Mesodermal cell (in vitro differentiated cells): ENCODE results near the gene CCDC83. TPM values are rescaled to one million over a fixed set of nuclear protein-coding genes. Genes with fewer than 3 reads are reported as not detected.

ENCODE experiments used
- H3K27ac ChIP-seq: 2 replicates; pipeline ENCODE4 v1.7.0; 2013; ENCODE audit warnings: mild to moderate bottlenecking, low read depth, low read length, moderate library complexity; ENCODE audit not compliant: severe bottlenecking
- H3K36me3 ChIP-seq: 2 replicates; pipeline ENCODE4 v1.7.1; 2013; ENCODE audit warnings: mild to moderate bottlenecking, low read length, moderate library complexity; ENCODE audit not compliant: control insufficient read depth, insufficient read depth
- H3K4me1 ChIP-seq: one replicate; pipeline ENCODE4 v1.7.1; 2013; ENCODE audit warnings: mild to moderate bottlenecking, low read length; ENCODE audit not compliant: insufficient read depth, control insufficient read depth, poor library complexity, severe bottlenecking
- H3K4me3 ChIP-seq: 2 replicates; pipeline ENCODE4 v1.7.0; 2013; ENCODE audit warnings: low read length, control low read depth, mild to moderate bottlenecking; ENCODE audit not compliant: insufficient read depth, poor library complexity, severe bottlenecking; ENCODE audit errors: extremely low read depth
- H3K9me3 ChIP-seq: 2 replicates; pipeline ENCODE4 v1.7.1; 2013; ENCODE audit warnings: mild to moderate bottlenecking, low read length, moderate library complexity; ENCODE audit not compliant: control insufficient read depth
- WGBS, 2 experiments: methylation state at CpG; one replicate each; pipeline ENCODE4 v1.1.5; 2013; ENCODE audit warnings: missing lambda C conversion rate in 2 of 2; ENCODE audit not compliant: insufficient coverage in 2 of 2; 5-methylcytosine and 5-hydroxymethylcytosine counted together
- polyA plus RNA-seq, 2 experiments: library from polyadenylated mRNA; stranded (reverse); fragments of 50-300 nt; gene quantifications; one replicate each; pipeline ENCODE4 v1.2.3, GENCODE V29; 2013

CCDC83 gene
- not detected for polyA plus RNA-seq (2013, experiment 1 of 2)
- polyA plus RNA-seq (2013, experiment 2 of 2), result not detected

- peaks cover 7% of the 10 kb centered on the region for H3K9me3 ChIP-seq
- H3K4me3 ChIP-seq, result peak within 1 kb of the TSS; percentile 34
- no peaks in the 10 kb centered on the region for H3K36me3 ChIP-seq
- peaks cover 7% of the 10 kb centered on the region for H3K4me1 ChIP-seq
- 39 to 75% methylated on average over 5 to 12 of the region's 13 CpGs for WGBS, 2 experiments
- H3K27ac ChIP-seq, result peak within 1 kb of the TSS; percentile 78
Measured at GRCh38 chr11:85855341-85855656, at the start of gene CCDC83. CCDC83 (plus strand) TSS chr11:85855383; CDS start chr11:85865124, 9,741 bp downstream.

DNA sequence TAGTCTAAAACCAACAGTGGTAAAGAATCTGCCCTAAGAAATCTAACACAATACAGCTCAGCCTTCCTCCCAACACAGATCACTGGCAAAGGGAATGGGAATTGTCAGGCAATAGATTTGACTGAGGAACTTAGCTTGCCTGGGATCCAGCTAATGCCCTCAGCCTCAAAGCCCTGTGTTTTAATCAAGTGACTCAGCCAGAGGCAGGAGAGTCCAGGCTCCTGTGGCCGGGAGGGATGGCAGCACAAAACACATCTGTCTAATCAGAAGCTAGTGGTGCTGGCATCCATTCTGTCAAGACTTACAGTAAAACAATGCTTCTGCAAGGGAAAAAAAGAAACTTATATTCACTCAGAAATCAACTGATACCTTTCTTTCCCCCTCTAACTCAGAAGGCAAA lies 49.8 kb upstream of the CCDC83 start:
- Histone ChIP-seq H3K9me3 (no peaks in the 10 kb centered on the region), H3K4me3 (no peak overlapping the region), H3K36me3 (no peaks in the 10 kb centered on the region), H3K27ac (no peak overlapping the region), H3K4me1 (peaks cover 15% of the 10 kb centered on the region)
- 55 to 80% methylated on average over 1 of the region's 1 CpG for WGBS, 2 experiments

- no peak overlapping the region for H3K4me3 ChIP-seq
- H3K9me3 ChIP-seq, result no peaks in the 10 kb centered on the region
- peaks cover 18% of the 10 kb centered on the region for H3K4me1 ChIP-seq
- no peaks in the 10 kb centered on the region for H3K36me3 ChIP-seq
- H3K27ac ChIP-seq, result no peak overlapping the region
Measured at GRCh38 chr11:85806016-85806415, 49.2 kb upstream of the CCDC83 start.

DNA sequence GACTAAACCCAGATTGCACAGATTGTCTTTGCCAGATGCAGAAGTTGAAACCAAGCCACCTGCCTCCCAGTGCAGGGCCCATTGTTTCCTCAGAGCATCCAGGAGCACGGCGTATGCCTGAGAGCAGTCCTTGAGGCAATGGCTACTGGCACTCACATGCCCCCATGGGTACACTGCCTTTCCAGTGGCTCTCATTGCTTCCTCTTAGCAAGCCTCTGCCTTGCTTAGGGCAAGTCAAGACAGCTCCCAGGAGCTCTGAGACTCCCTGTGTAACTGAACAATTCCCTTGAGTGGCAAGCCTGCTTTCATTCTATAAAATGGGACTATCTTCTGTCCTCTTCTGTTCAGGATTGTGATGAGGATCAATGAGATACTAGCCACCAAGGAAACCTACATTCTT lies 48.3 kb upstream of the CCDC83 start:
- peaks cover 18% of the 10 kb centered on the region for H3K4me1 ChIP-seq
- no peak overlapping the region for H3K4me3 ChIP-seq
- H3K36me3 ChIP-seq, result no peaks in the 10 kb centered on the region
- 92 to 93% methylated on average over 2 of the region's 2 CpGs for WGBS, 2 experiments
- H3K27ac ChIP-seq, result no peak overlapping the region
- H3K9me3 ChIP-seq, result no peaks in the 10 kb centered on the region

- H3K36me3 ChIP-seq, result no peaks in the 10 kb centered on the region
- 88 to 100% methylated on average over 2 to 4 of the region's 4 CpGs for WGBS, 2 experiments
- no peaks in the 10 kb centered on the region for H3K9me3 ChIP-seq
- no peak overlapping the region for H3K4me3 ChIP-seq
- H3K4me1 ChIP-seq, result peaks cover 18% of the 10 kb centered on the region
- no peak overlapping the region for H3K27ac ChIP-seq
Measured at GRCh38 chr11:85809191-85809590, 46.0 kb upstream of the CCDC83 start.

GRCh38 chr11:85809863-85810262 lies 45.3 kb upstream of the CCDC83 start:
- H3K4me3 ChIP-seq, result peak overlapping the region; percentile 40
- H3K36me3 ChIP-seq, result no peaks in the 10 kb centered on the region
- no peaks in the 10 kb centered on the region for H3K9me3 ChIP-seq
- H3K27ac ChIP-seq, result peak overlapping the region; percentile 66
- WGBS, 2 experiments, result no CpG with 5 or more reads among the region's 4 CpGs
- peaks cover 18% of the 10 kb centered on the region for H3K4me1 ChIP-seq

- Histone ChIP-seq H3K27ac (peak overlapping the region; percentile 66), H3K9me3 (no peaks in the 10 kb centered on the region), H3K4me3 (peak overlapping the region; percentile 40), H3K36me3 (no peaks in the 10 kb centered on the region), H3K4me1 (peaks cover 18% of the 10 kb centered on the region)
- 0% methylated on average over 1 of the region's 10 CpGs; no CpG with 5 or more reads in 1 of the 2 experiments for WGBS, 2 experiments
Measured at GRCh38 chr11:85810521-85810870, 44.7 kb upstream of the CCDC83 start.

DNA sequence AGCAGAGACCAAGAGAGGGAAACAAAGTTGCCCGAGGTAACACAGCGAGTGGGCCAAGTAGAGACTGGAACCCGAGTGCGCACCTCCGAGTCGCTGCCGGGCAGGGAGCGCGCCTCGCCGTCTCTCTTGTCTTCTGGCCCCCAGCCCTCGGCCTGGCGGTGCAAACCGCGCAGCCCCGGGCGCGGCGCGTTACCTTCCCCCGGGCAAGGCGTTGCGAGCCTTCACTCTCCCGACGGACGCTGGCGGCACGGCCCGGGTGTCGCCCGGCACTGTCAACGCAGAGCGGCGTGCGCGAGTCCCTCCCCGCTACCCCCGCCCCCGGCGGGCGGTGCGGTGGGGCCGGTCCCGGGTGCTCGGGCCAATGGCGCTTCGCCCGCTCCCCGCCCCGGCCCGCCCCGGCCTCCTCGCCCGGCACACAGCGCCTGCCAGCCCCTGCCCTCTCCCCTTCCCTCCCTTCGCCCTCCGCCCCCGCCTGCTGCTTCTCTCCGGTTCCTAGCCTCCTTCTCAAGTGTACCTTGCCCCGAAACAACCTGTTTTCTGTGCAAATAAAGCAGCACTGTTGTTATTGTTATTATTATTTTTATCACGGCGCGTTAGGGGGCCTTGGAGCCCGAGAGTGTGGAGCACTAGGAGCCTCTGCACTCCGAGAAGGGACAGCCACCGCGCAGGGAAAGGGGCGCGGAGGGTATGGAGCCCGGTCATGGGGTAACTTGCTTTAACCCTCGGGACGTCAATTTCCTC lies 44.1 kb upstream of the CCDC83 start, which contains the start of gene SYTL2:
Gene SYTL2 (minus strand): TSS at position 271 of the 741 bp plus-strand sequence. CDS start 53,416 bp downstream, outside the sequence.
- peak within 1 kb of the TSS; percentile 66 for H3K27ac ChIP-seq

DNA sequence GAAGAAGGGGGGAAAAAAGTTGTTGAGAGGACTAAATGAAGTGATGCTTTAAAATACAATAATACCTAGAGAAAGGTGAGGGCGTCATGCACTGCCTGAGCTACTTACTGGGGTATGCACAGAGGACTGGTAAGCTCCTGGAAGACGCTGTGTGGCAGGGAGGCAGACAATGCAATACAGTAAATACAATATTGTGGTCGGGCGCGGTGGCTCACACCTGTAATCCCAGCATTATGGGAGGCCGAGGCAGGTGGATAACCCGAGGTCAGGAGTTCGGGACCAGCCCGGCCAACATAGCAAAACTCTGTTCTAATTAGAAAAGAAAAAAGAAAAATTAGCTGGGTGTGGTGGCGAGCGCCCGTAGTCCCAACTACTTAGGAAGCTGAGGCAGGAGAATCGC lies 43.6 kb upstream of the CCDC83 start:
- Histone ChIP-seq H3K27ac (no peak overlapping the region), H3K4me3 (peak overlapping the region; percentile 40), H3K9me3 (no peaks in the 10 kb centered on the region), H3K4me1 (peaks cover 18% of the 10 kb centered on the region), H3K36me3 (no peaks in the 10 kb centered on the region)
- WGBS, 2 experiments, result 67 to 74% methylated on average over 3 to 13 of the region's 13 CpGs

More for the DNA sequence above, 44.1 kb upstream of the CCDC83 start, which contains the start of gene SYTL2:
- no peaks in the 10 kb centered on the region for H3K9me3 ChIP-seq
- H3K36me3 ChIP-seq, result no peaks in the 10 kb centered on the region
- H3K4me1 ChIP-seq, result peaks cover 18% of the 10 kb centered on the region
- WGBS, 2 experiments, result 0 to 1% methylated on average over 35 to 40 of the region's 72 CpGs
- peak within 1 kb of the TSS; percentile 40 for H3K4me3 ChIP-seq

GRCh38 chr11:85813721-85814120 lies 41.5 kb upstream of the CCDC83 start:
- no peaks in the 10 kb centered on the region for H3K36me3 ChIP-seq
- H3K27ac ChIP-seq, result no peak overlapping the region
- H3K4me1 ChIP-seq, result peaks cover 18% of the 10 kb centered on the region
- WGBS, 2 experiments, result 89 to 96% methylated on average over 3 to 8 of the region's 9 CpGs
- no peaks in the 10 kb centered on the region for H3K9me3 ChIP-seq
- no peak overlapping the region for H3K4me3 ChIP-seq

DNA sequence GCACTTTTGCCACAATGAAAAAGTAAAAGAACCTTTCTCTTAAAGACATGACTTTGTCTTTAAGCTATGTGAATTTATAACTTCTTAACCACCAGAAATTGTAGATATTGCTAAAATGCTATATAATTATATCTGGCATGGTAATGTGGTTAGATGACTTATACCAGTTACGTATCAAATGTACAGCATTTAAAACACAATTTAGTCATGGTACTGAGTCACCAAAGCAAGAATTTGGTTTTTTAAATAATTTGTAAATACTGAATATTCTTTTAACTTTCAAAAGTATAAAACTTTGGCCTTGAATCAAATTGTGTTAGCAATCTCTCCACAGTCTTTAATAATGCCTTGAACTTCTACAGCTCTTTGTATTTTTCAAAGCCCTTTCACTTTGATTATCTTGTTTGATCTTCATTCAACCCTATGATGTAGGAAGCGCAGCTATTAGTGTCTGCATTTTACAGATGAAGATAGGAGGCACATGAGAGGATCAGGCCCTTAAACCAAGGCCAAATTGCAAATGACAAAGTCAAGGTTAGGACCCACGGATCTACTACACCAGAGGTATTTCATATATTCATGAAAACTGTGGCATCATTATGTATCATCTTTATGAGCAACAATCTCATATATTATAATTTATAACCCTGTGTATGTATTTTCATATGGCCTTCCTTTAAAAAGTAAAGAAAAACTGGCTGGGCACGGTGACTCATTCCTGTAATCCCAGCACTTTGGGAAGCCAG lies 39.8 kb upstream of the CCDC83 start:
- Histone ChIP-seq H3K4me1 (peaks cover 4% of the 10 kb centered on the region), H3K27ac (no peak overlapping the region), H3K36me3 (no peaks in the 10 kb centered on the region), H3K4me3 (no peak overlapping the region), H3K9me3 (no peaks in the 10 kb centered on the region)
- WGBS, 2 experiments, result 100% methylated on average over 1 of the region's 4 CpGs; no CpG with 5 or more reads in 1 of the 2 experiments
